HG03135 (cell line): ENCODE measurements around the gene UST.

ENCODE experiments used
- ATAC-seq: cut with Tn5 transposase; IDR thresholded peaks from one replicate; pipeline ENCODE4 v1.9.1; 2021; ENCODE audit warnings: mild to moderate bottlenecking, moderate library complexity; ENCODE audit not compliant: unreplicated experiment

UST gene

GRCh38 chr6:149074832-149075258 lies 328.0 kb downstream of the UST start:
- no peak for ATAC-seq

- ATAC-seq: no peak
These were observed 329.0 kb downstream of the UST start for GRCh38 chr6:149075616-149076354.

GRCh38 chr6:149076355-149076734 lies 329.5 kb downstream of the UST start:
- no peak for ATAC-seq

- ATAC-seq: no peak
These were observed 330.4 kb downstream of the UST start for GRCh38 chr6:149077208-149077607.

GRCh38 chr6:149078211-149078782 lies 331.5 kb downstream of the UST start:
- ATAC-seq: no peak

- ATAC-seq: no peak
These were observed 332.6 kb downstream of the UST start for GRCh38 chr6:149079456-149079855.

- ATAC-seq: no peak
These were observed 333.2 kb downstream of the UST start for GRCh38 chr6:149079911-149080491.

GRCh38 chr6:149080511-149080910 lies 333.7 kb downstream of the UST start:
- ATAC-seq: no peak

GRCh38 chr6:149081281-149081680 lies 334.5 kb downstream of the UST start:
- ATAC-seq: no peak

GRCh38 chr6:149082320-149082719 lies 335.5 kb downstream of the UST start:
- peak; percentile 72 for ATAC-seq

GRCh38 chr6:149084026-149084425 lies 337.2 kb downstream of the UST start:
- ATAC-seq: no peak

- no peak for ATAC-seq
These were observed 338.2 kb downstream of the UST start for GRCh38 chr6:149084808-149085556.

- no peak for ATAC-seq
These were observed 338.7 kb downstream of the UST start for GRCh38 chr6:149085557-149085938.

- no peak for ATAC-seq
These were observed 339.5 kb downstream of the UST start for GRCh38 chr6:149086363-149086762.

- ATAC-seq: no peak
These were observed 341.1 kb downstream of the UST start for GRCh38 chr6:149087898-149088297.

GRCh38 chr6:149088361-149088760 lies 341.5 kb downstream of the UST start:
- ATAC-seq: no peak

- no peak for ATAC-seq
These were observed 342.7 kb downstream of the UST start for GRCh38 chr6:149089510-149089909.

- no peak for ATAC-seq
These were observed 344.1 kb downstream of the UST start for GRCh38 chr6:149090937-149091336.

GRCh38 chr6:149093643-149094042 lies 346.8 kb downstream of the UST start:
- no peak for ATAC-seq

GRCh38 chr6:149094156-149094555 lies 347.3 kb downstream of the UST start:
- no peak for ATAC-seq

GRCh38 chr6:149094934-149095351 lies 348.1 kb downstream of the UST start:
- ATAC-seq: no peak

GRCh38 chr6:149095842-149096241 lies 349.0 kb downstream of the UST start:
- ATAC-seq: no peak
